ENCODE results near the gene SPPL3. TPM values are rescaled to one million over a fixed set of nuclear protein-coding genes. Genes with fewer than 3 reads are reported as not detected.

Gene SPPL3
- total RNA-seq, 1 experiment from 2014 or later: 18.8 TPM

DNA sequence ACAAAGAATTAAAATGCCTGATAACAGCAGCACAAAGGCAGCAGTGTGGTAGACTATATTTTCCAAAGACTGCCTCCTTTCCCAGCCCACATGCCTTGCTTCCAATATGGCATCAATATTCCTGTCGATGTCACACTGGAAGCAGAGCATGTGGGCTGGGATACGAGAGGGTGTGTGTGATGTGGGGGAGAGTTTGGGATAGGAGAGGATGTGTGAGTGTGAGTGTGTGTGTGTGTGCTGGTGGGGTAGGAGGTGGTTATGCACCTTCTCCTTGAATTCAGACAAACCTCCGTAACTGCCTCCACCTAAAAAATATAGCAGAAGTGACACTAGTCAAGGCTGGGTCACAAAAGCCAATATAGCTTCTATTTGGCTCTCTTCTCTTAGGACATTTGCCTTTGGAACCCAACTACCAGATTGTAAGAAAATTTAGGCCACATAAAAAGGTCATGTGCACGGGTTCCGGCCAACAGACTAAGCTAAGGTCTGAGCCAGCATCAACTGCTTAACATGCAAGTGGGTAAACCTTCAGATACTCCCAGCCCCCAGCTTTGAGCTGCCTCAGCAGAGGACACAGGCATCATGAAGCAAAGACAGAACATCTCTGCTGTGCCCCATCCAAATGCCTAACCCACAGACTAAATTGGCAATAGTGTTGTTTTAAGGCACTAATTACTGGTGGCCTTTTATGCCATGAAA is 29.5 kb downstream of the SPPL3 start:
- no peak for ATAC-seq
- peaks cover 75% of the 10 kb centered on the region for H3K79me2 ChIP-seq (ENCODE audit: low read length)
- no peaks in the 10 kb centered on the region for H3K9me3 ChIP-seq (ENCODE audit: low read length)
- no peaks in the 10 kb centered on the region for H3F3A ChIP-seq (ENCODE audit: low read length, unreplicated experiment)
- peaks cover 10% of the 10 kb centered on the region; the same call in 1 of the 2 replicates for H4K20me1 ChIP-seq (ENCODE audit: low read length)
- no TSS peak for BruUV-seq (replicated peaks)
- no peaks in the 10 kb centered on the region for H3K36me3 ChIP-seq (ENCODE audit: low read depth, low read length)
- intact Hi-C loops (cut with micrococcal nuclease): no loop called here
- TF ChIP-seq EZH2 (IDR thresholded peaks at IDR 0.05; ENCODE audit: low read length, unreplicated experiment): no peak
- TF ChIP-seq CTCF (conservative IDR thresholded peaks at IDR 0.05; ENCODE audit: low read depth, low read length): no peak
- TF ChIP-seq EZH2phosphoT487 (IDR thresholded peaks at IDR 0.05; ENCODE audit: borderline replicate concordance, low read length): no peak
- H3K4me2 ChIP-seq (ENCODE audit: low read length): no peak overlapping the region
- POLR2A ChIA-PET (ENCODE audit: unreplicated experiment): no interaction called here
- H2AFZ ChIP-seq (ENCODE audit: low read length): no peak overlapping the region
- CTCF ChIA-PET: no interaction called here
- no peaks in the 10 kb centered on the region for H3K9me2 ChIP-seq (replicated peaks; ENCODE audit: low read length)
- DNase-seq: no peak
- H3K4me3 ChIP-seq (ENCODE audit: low read length): no peak overlapping the region
- no peaks in the 10 kb centered on the region for H3K4me1 ChIP-seq (ENCODE audit: insufficient read depth, low read length)
- no peak overlapping the region for H3K9ac ChIP-seq (ENCODE audit: low read length)
- H3K27me3 ChIP-seq (ENCODE audit: low read length): no peaks in the 10 kb centered on the region
- H3K27ac ChIP-seq (ENCODE audit: low read length): no peak overlapping the region

GRCh38 chr12:120873226-120873625 is 30.9 kb downstream of the SPPL3 start:
- H4K20me1 ChIP-seq (ENCODE audit: low read length): peaks cover 10% of the 10 kb centered on the region; the same call in 1 of the 2 replicates
- ChIA-PET POLR2A (ENCODE audit: unreplicated experiment) (no interaction called here), CTCF (no interaction called here)
- peaks cover 67% of the 10 kb centered on the region for H3K79me2 ChIP-seq (ENCODE audit: low read length)
- H3F3A ChIP-seq (ENCODE audit: low read length, unreplicated experiment): no peaks in the 10 kb centered on the region
- H3K9me3 ChIP-seq (ENCODE audit: low read length): no peaks in the 10 kb centered on the region
- no peak overlapping the region for H2AFZ ChIP-seq (ENCODE audit: low read length)
- no peak overlapping the region for H3K9ac ChIP-seq (ENCODE audit: low read length)
- DNase-seq: no peak
- no peak for TF ChIP-seq CTCF (conservative IDR thresholded peaks at IDR 0.05; ENCODE audit: low read depth, low read length)
- H3K27ac ChIP-seq (ENCODE audit: low read length): no peak overlapping the region
- H3K9me2 ChIP-seq (replicated peaks; ENCODE audit: low read length): no peaks in the 10 kb centered on the region
- no peaks in the 10 kb centered on the region for H3K4me1 ChIP-seq (ENCODE audit: insufficient read depth, low read length)
- intact Hi-C loops (cut with micrococcal nuclease): no loop called here
- no peak for ATAC-seq
- no TSS peak for BruUV-seq (replicated peaks)
- H3K36me3 ChIP-seq (ENCODE audit: low read depth, low read length): no peaks in the 10 kb centered on the region
- no peaks in the 10 kb centered on the region for H3K27me3 ChIP-seq (ENCODE audit: low read length)
- no peak overlapping the region for H3K4me2 ChIP-seq (ENCODE audit: low read length)
- no peak overlapping the region for H3K4me3 ChIP-seq (ENCODE audit: low read length)

DNA sequence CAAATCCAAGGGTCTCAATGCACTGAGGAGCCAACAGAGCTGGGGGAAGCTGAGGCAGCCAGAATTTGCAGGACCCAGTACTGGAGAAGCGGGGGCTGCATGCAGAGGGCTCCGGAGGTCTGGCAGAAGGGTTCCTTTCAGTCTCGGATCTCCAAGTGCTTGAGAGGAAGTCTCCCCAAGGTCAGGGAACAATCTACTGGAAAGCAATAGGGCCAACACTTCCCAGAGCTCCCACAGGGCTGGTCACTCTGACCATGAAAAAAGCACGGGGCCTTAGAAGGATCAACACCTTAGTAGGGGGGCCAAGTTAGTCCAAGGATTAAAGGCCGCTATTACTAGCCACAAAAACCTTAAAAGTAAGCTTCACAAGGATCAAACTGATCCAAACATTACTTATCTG is 31.7 kb downstream of the SPPL3 start:
- no peak overlapping the region for H3K27ac ChIP-seq (ENCODE audit: low read length)
- H3K79me2 ChIP-seq (ENCODE audit: low read length): peaks cover 68% of the 10 kb centered on the region
- H3K9ac ChIP-seq (ENCODE audit: low read length): no peak overlapping the region
- H3K4me1 ChIP-seq (ENCODE audit: insufficient read depth, low read length): no peaks in the 10 kb centered on the region
- H3K36me3 ChIP-seq (ENCODE audit: low read depth, low read length): no peaks in the 10 kb centered on the region
- H3K9me2 ChIP-seq (replicated peaks; ENCODE audit: low read length): no peaks in the 10 kb centered on the region
- H3K27me3 ChIP-seq (ENCODE audit: low read length): no peaks in the 10 kb centered on the region
- intact Hi-C loops (cut with micrococcal nuclease): no loop called here
- H3F3A ChIP-seq (ENCODE audit: low read length, unreplicated experiment): no peaks in the 10 kb centered on the region
- no peak overlapping the region for H3K4me3 ChIP-seq (ENCODE audit: low read length)
- ChIA-PET POLR2A (ENCODE audit: unreplicated experiment) (no interaction called here), CTCF (no interaction called here)
- no peaks in the 10 kb centered on the region for H3K9me3 ChIP-seq (ENCODE audit: low read length)
- H3K4me2 ChIP-seq (ENCODE audit: low read length): no peak overlapping the region
- TF ChIP-seq CTCF (conservative IDR thresholded peaks at IDR 0.05; ENCODE audit: low read depth, low read length) (no peak), EZH2 (IDR thresholded peaks at IDR 0.05; ENCODE audit: low read length, unreplicated experiment) (no peak), EZH2phosphoT487 (IDR thresholded peaks at IDR 0.05; ENCODE audit: borderline replicate concordance, low read length) (no peak)
- DNase-seq (no peak), ATAC-seq (no peak)
- BruUV-seq (replicated peaks): no TSS peak
- H2AFZ ChIP-seq (ENCODE audit: low read length): no peak overlapping the region
- H4K20me1 ChIP-seq (ENCODE audit: low read length): peaks cover 10% of the 10 kb centered on the region; the same call in 1 of the 2 replicates

All from PC-3 (cell line).